Measurements from ENCODE around the gene HSPD1.

The HSPD1 gene

GRCh38 chr2:197446844-197447243 lies 52.8 kb downstream of the HSPD1 start:
- DNase-seq (ENCODE audit: low read depth, low spot score), result no peak
- H3K27ac ChIP-seq, result no peak overlapping the region

DNA sequence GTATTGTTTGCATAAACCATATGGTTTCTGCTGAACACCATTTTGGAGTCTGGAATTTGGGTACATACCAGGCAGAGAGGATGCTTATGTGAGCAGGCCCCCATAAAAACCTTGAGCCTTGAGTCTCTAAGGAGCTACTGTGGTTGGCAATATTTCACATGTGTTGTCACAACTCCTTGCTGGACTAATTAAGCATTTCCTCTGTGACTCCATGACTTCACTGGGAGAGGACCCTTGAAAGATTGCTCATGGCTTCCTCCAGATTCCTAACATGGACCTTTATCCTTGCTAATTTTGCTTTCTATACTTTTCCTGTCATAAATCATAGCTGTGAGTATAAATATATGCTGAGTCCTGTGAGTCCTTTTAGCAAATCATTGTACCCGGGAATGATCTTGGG lies 53.9 kb downstream of the HSPD1 start:
- DNase-seq (ENCODE audit: low read depth, low spot score), result no peak
- H3K27ac ChIP-seq, result no peak overlapping the region

- no peak for DNase-seq (ENCODE audit: low read depth, low spot score)
These were observed 56.8 kb downstream of the HSPD1 start for GRCh38 chr2:197442857-197443256.

DNA sequence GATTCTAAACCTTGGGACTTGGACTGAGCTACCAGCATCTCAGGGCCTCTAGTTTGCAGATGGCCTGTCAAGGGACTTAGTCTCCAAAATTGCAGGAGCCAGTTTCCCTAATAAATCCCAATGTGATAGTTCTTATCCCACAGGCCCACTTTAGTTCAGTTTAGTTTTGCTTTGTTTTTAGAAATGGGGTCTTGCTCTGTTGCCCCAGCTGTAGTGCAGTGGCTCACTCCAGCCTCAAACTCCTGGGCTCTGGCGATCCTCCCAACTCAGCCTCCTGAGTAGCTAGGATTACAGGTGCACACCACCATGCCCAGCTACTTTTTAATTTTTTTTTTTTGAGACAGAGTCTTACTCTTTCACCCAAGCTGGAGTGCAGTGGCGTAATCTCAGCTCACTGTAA lies 62.3 kb downstream of the HSPD1 start:
- no peak for DNase-seq (ENCODE audit: low read depth, low spot score)
- H3K27ac ChIP-seq, result no peak overlapping the region

More at GRCh38 chr2:197442857-197443256, 56.8 kb downstream of the HSPD1 start:
- H3K27ac ChIP-seq, result no peak overlapping the region

Measured in epithelial cell of prostate (primary cell).